GM12878 (cell line): ENCODE results near the gene PGK1. TPM values are rescaled to one million over a fixed set of nuclear protein-coding genes. Genes with fewer than 3 reads are reported as not detected.
A peak's percentile ranks its signal among the peaks of the same experiment; 100 is the strongest.

Experiments used
- ATAC-seq: fragments of 200-7000 bp; cut with Tn5 transposase; 3 replicates; pipeline ENCODE4 v1.9.1; 2020; ENCODE audit warnings: mild to moderate bottlenecking, moderate library complexity
- BruUV-seq: library from RNA; stranded (reverse); fragments of 400-500 nt; replicated peaks from 2 replicates; lab custom pipeline; 2021; lab: Mats Ljungman, UMichigan
- CTCF ChIA-PET: fragments of 300-600 bp; sonication (Branson Sonifier 250); formaldehyde crosslinking; extraction: SDS; loops from one replicate; lab custom pipeline; 2021; ENCODE audit warnings: inconsistent platforms; lab: Yijun Ruan, JAX
- POLR2A ChIA-PET: fragments of 350-600 bp; formaldehyde crosslinking; extraction: SDS; loops from one replicate; lab custom pipeline; 2021; ENCODE audit warnings: inconsistent platforms; lab: Charles Lee
- RAD21 ChIA-PET: fragments of 300-600 bp; sonication (Branson Sonifier 250); formaldehyde crosslinking; loops from one replicate; lab custom pipeline; 2023; ENCODE audit warnings: antibody characterized with exemption; ENCODE audit not compliant: unreplicated experiment; lab: Charles Lee
- SMC1A ChIA-PET: fragments of 300-600 bp; sonication (Branson Sonifier 250); formaldehyde crosslinking; loops from one replicate; lab custom pipeline; 2023; ENCODE audit not compliant: unreplicated experiment, uncharacterized antibody; lab: Charles Lee
- DNase-seq: peaks from one replicate; pipeline ENCODE4 v3.0.0-alpha.2; 2011; ENCODE audit warnings: low read depth, low spot score
- FAIRE-seq: peaks from 3 replicates; lab custom pipeline; 2011; peaks lifted over from hg19 to GRCh38; lab: Jason Lieb, UNC
- H2AFZ ChIP-seq: 2 replicates; pipeline ENCODE4 v1.6.0; 2011; ENCODE audit warnings: low read depth, low read length, control low read depth; ENCODE audit not compliant: control insufficient read depth
- H3K27ac ChIP-seq: 2 replicates; pipeline ENCODE4 v1.5.1; 2011; ENCODE audit warnings: control low read depth; ENCODE audit not compliant: control insufficient read depth, insufficient read depth
- H3K27me3 ChIP-seq, 2 experiments: replicated peaks in 1 of 2; 2 replicates each; pipeline versions ENCODE4 v1.6.0 to v1.6.1; 2011; ENCODE audit warnings: low read length in 1 of 2; ENCODE audit not compliant: control insufficient read depth in 2 of 2, insufficient read depth in 2 of 2
- H3K36me3 ChIP-seq, 2 experiments: 2 replicates each; pipeline ENCODE4 v1.5.1; 2011; ENCODE audit warnings: low read length in 1 of 2; ENCODE audit not compliant: control insufficient read depth in 2 of 2, insufficient read depth in 2 of 2
- H3K4me1 ChIP-seq: 2 replicates; pipeline ENCODE4 v1.6.1; 2011; ENCODE audit warnings: mild to moderate bottlenecking, low read length, moderate library complexity, mixed read lengths; ENCODE audit not compliant: control insufficient read depth, insufficient read depth
- H3K4me2 ChIP-seq: 2 replicates; pipeline ENCODE4 v1.6.0; 2011; ENCODE audit warnings: control low read depth; ENCODE audit not compliant: control insufficient read depth, insufficient read depth
- H3K4me3 ChIP-seq: fragments of 200-600 bp; sonication (generic); 2 replicates; pipeline ENCODE4 v1.5.1; 2016
- H3K79me2 ChIP-seq: 2 replicates; pipeline ENCODE4 v1.6.0; 2011; ENCODE audit warnings: low read length; ENCODE audit not compliant: control insufficient read depth, insufficient read depth
- H3K9ac ChIP-seq: 2 replicates; pipeline ENCODE4 v1.8.0; 2011; ENCODE audit warnings: low read length, control low read depth, mixed read lengths; ENCODE audit not compliant: control insufficient read depth, insufficient read depth
- H3K9me3 ChIP-seq: replicated peaks from 3 replicates; pipeline ENCODE4 v1.5.1; 2011; ENCODE audit warnings: mild to moderate bottlenecking, low read length; ENCODE audit not compliant: control insufficient read depth, insufficient read depth
- H4K20me1 ChIP-seq: 2 replicates; pipeline ENCODE4 v1.6.0; 2011; ENCODE audit not compliant: control insufficient read depth, insufficient read depth
- ETV6 ChIP-seq, 2 experiments: fragments of 450-650 bp in 1 of 2; IDR thresholded peaks in 1 of 2; conservative IDR thresholded peaks in 1 of 2; 2 replicates each; pipeline ENCODE4 v1.6.1; 2014; ENCODE audit warnings: antibody characterized with exemption in 1 of 2, borderline replicate concordance in 1 of 2, low read depth in 1 of 2, mild to moderate bottlenecking in 1 of 2, moderate library complexity in 1 of 2
- HDAC6 ChIP-seq: fragments of 200-600 bp; sonication (generic); IDR thresholded peaks from one replicate; pipeline ENCODE4 v1.8.0; 2017; ENCODE audit warnings: antibody characterized with exemption; ENCODE audit not compliant: unreplicated experiment
- PAX5 ChIP-seq: IDR thresholded peaks from 2 replicates; pipeline ENCODE4 v1.6.1; 2011; ENCODE audit warnings: low read depth, low read length, borderline replicate concordance
- POLR2A ChIP-seq: IDR thresholded peaks from 2 replicates; pipeline ENCODE4 v1.6.1; 2011; ENCODE audit warnings: low read depth, mild to moderate bottlenecking, low read length
- POLR2AphosphoS2 ChIP-seq: IDR thresholded peaks from 2 replicates; pipeline ENCODE4 v1.6.1; 2011; ENCODE audit warnings: low read depth, mild to moderate bottlenecking, low read length, improper control_type of control experiment, moderate library complexity
- RAD21 ChIP-seq: IDR thresholded peaks from 2 replicates; pipeline ENCODE4 v1.6.1; 2011; ENCODE audit warnings: mild to moderate bottlenecking, low read depth, low read length, moderate library complexity; ENCODE audit not compliant: insufficient read depth
- RELA ChIP-seq: fragments of 450-650 bp; IDR thresholded peaks from 2 replicates; pipeline ENCODE4 v1.8.0; 2014; ENCODE audit warnings: borderline replicate concordance; ENCODE audit not compliant: partially characterized antibody
- STAT3 ChIP-seq: IDR thresholded peaks from 2 replicates; pipeline ENCODE4 v1.6.1; 2011; ENCODE audit warnings: low read depth, low read length, improper control_type of control experiment
- ZNF24 ChIP-seq: fragments of 450-650 bp; IDR thresholded peaks from 2 replicates; pipeline ENCODE4 v1.6.1; 2017; ENCODE audit warnings: antibody characterized with exemption, mild to moderate bottlenecking
- WGBS: methylation state at CpG from one replicate; pipeline ENCODE4 v1.1.6; 2016; ENCODE audit warnings: low lambda C conversion rate; ENCODE audit not compliant: insufficient replicate concordance, insufficient coverage; ENCODE audit errors: missing lambda C conversion rate; 5-methylcytosine and 5-hydroxymethylcytosine counted together
- in situ Hi-C: fragments of 300-500 bp; cut with MboI; formaldehyde crosslinking; loops from 9 replicates; pipeline ENCODE4 v1.14.3; 2018; ENCODE audit warnings: mixed read lengths
- intact Hi-C: fragments of 100-400 bp; cut with micrococcal nuclease; formaldehyde crosslinking; loops from one replicate; pipeline ENCODE4 v1.14.2; 2022; ENCODE audit not compliant: unreplicated experiment
- polyA plus RNA-seq, 11 experiments: library from polyadenylated mRNA; depleted of rRNA in 4 of 11; unstranded in 6 of 11; stranded (reverse) in 5 of 11; fragments of >200 nt; fragmentation: Nextera tagmentation in 4 of 11; fragmentation: Illumina TruSeq in 1 of 11; extraction: Ambion mirVana in 4 of 11; extraction: Trizol in 1 of 11; gene quantifications; 1 replicate in 1 of 11; 2 replicates in 10 of 11; pipeline versions ENCODE4 v1.2.1 to v1.2.3, GENCODE V29; 2011 to 2016; ENCODE audit warnings: inconsistent platforms in 2 of 11, missing spikeins in 2 of 11, low read depth in 1 of 11
- total RNA-seq, 4 experiments: library from RNA; depleted of rRNA in 3 of 4; stranded (reverse); fragments of >200 nt in 3 of 4; fragmentation: Illumina TruSeq in 1 of 4; extraction: Trizol in 1 of 4; gene quantifications; 2 replicates each; pipeline versions ENCODE4 v1.2.1 to v1.2.3, GENCODE V29; 2013 to 2021
- TF ChIP-seq, protein P1 (sequence below): IDR thresholded peaks from 2 replicates; pipeline ENCODE4 v1.6.1; 2012; ENCODE audit warnings: low read depth, low read length, improper control_type of control experiment
- TF ChIP-seq, protein P2 (sequence below), 3 experiments: IDR thresholded peaks in 2 of 3; conservative IDR thresholded peaks in 1 of 3; 2 replicates each; pipeline ENCODE4 v1.5.1; 2011; ENCODE audit warnings: low read depth in 3 of 3, low read length in 3 of 3, mild to moderate bottlenecking in 3 of 3, control low read depth in 2 of 3, moderate library complexity in 2 of 3, inconsistent platforms in 1 of 3, mixed read lengths in 1 of 3; ENCODE audit not compliant: control insufficient read depth in 2 of 3, insufficient read depth in 1 of 3; ENCODE audit errors: extremely low read depth in 1 of 3
- TF ChIP-seq, protein P3 (sequence below): IDR thresholded peaks from 2 replicates; pipeline ENCODE4 v1.6.1; 2011; ENCODE audit warnings: low read depth, low read length, improper control_type of control experiment, borderline replicate concordance

PGK1 gene
- total and polyA plus RNA-seq, 10 of the 15 experiments (the other 5 are each of a cell fraction or from before 2014, with no cell fraction given) = 370 to 1,825 (median 629) TPM

DNA sequence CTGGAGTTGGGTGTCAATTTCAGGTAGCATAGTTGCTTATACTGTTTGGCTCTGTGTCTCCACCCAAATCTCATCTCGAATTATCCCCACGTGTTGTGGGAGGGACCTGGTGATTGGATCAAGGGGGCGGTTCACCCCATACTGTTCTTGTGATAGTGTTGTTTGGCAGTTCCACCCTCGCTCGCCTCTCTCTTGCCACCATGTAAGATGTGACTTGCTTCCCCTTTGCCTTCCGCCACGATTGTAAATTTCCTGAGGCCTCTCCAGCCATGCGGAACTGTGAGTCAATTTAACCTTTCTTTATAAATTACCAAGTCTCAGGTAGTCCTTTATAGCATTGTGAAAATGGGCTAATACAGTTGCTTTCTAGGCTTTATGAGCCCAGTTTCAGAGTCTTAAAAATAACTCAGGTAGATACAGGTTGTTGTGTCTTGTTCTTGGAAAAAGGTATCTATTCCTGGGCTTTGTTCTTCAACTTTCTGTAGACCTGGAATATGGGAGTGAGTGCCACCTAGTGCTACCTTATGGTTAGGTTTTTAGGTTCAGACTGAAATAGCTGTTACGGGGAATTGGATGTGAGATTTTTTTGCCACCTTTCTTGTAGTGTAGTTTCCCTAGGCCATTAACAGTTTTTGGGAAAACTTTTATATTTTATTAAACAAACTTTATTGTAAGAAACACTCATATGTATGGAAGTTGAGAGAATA is 15.6 kb downstream of the PGK1 start:
- no peaks in the 10 kb centered on the region; the same call in 2 of the 3 replicates for H3K9me3 ChIP-seq
- ChIA-PET CTCF (no interaction called here), SMC1A (no interaction called here)
- 55% methylated on average over 9 of the region's 9 CpGs for WGBS
- H3K27me3 ChIP-seq = no peaks in the 10 kb centered on the region
- no peak overlapping the region for H3K9ac ChIP-seq
- H3K36me3 ChIP-seq = peaks cover 0 to 31% of the 10 kb centered on the region in 2 experiments; a peak in 3 of 4 replicates
- intact Hi-C loops = no loop called here
- no peaks in the 10 kb centered on the region for H4K20me1 ChIP-seq
- no peak overlapping the region for H2AFZ ChIP-seq
- FAIRE-seq = no peak
- no peak overlapping the region for H3K27ac ChIP-seq
- BruUV-seq = no TSS peak
- TF ChIP-seq, protein P1, sequence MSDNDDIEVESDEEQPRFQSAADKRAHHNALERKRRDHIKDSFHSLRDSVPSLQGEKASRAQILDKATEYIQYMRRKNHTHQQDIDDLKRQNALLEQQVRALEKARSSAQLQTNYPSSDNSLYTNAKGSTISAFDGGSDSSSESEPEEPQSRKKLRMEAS = no peak
- TF ChIP-seq POLR2A (no peak), ETV6 (conservative IDR thresholded peaks at IDR 0.05 in 1 of 2, IDR thresholded peaks at IDR 0.05 in 1 of 2; ENCODE audit: borderline replicate concordance in 1 of 2, low read depth in 1 of 2) (peak in 1 of 2 experiments; percentile 42; a peak in 1 of 4 replicates), STAT3 (no peak), PAX5 (peak; percentile 48; the same call in 1 of the 2 replicates), POLR2AphosphoS2 (no peak), HDAC6 (no peak), ZNF24 (no peak), RELA (no peak), RAD21 (peak; percentile 31; the same call in 1 of the 2 replicates)
- TF ChIP-seq, protein P2, sequence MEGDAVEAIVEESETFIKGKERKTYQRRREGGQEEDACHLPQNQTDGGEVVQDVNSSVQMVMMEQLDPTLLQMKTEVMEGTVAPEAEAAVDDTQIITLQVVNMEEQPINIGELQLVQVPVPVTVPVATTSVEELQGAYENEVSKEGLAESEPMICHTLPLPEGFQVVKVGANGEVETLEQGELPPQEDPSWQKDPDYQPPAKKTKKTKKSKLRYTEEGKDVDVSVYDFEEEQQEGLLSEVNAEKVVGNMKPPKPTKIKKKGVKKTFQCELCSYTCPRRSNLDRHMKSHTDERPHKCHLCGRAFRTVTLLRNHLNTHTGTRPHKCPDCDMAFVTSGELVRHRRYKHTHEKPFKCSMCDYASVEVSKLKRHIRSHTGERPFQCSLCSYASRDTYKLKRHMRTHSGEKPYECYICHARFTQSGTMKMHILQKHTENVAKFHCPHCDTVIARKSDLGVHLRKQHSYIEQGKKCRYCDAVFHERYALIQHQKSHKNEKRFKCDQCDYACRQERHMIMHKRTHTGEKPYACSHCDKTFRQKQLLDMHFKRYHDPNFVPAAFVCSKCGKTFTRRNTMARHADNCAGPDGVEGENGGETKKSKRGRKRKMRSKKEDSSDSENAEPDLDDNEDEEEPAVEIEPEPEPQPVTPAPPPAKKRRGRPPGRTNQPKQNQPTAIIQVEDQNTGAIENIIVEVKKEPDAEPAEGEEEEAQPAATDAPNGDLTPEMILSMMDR (IDR thresholded peaks at IDR 0.05 in 2 of 3, conservative IDR thresholded peaks at IDR 0.05 in 1 of 3; ENCODE audit: control insufficient read depth in 2 of 3, extremely low read depth in 1 of 3, insufficient read depth in 1 of 3, low read depth in 3 of 3, low read length in 3 of 3) = peak; percentile 16 to 29 (median 17); a peak in 2 of 6 replicates
- TF ChIP-seq, protein P3, sequence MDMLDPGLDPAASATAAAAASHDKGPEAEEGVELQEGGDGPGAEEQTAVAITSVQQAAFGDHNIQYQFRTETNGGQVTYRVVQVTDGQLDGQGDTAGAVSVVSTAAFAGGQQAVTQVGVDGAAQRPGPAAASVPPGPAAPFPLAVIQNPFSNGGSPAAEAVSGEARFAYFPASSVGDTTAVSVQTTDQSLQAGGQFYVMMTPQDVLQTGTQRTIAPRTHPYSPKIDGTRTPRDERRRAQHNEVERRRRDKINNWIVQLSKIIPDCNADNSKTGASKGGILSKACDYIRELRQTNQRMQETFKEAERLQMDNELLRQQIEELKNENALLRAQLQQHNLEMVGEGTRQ = no peak
- TF ChIP-seq, all 136 proteins: peak for 4
- in situ Hi-C loops = no loop called here
- Histone ChIP-seq H3K4me3 (no peak overlapping the region), H3K79me2 (peaks cover 56% of the 10 kb centered on the region), H3K4me2 (no peak overlapping the region), H3K4me1 (no peaks in the 10 kb centered on the region)
- ChIA-PET RAD21 (no interaction called here), POLR2A (no interaction called here)
- DNase-seq (no peak), ATAC-seq (peak; percentile 62)
